GM12872 (cell line): ENCODE results near the gene CCDC74A.
A peak's percentile ranks its signal among the peaks of the same experiment; 100 is the strongest.
"Not testable (repeated sequence)": the region's sequence is repeated elsewhere in the genome, so short reads cannot be mapped to it uniquely, and the experiment has no call there.

Experiments
- TF ChIP-seq, protein P1 (sequence below): IDR thresholded peaks from 3 replicates; pipeline ENCODE4 v1.5.1; 2011; ENCODE audit warnings: low read depth, mild to moderate bottlenecking, low read length, moderate library complexity; ENCODE audit not compliant: insufficient read depth

Gene CCDC74A

DNA sequence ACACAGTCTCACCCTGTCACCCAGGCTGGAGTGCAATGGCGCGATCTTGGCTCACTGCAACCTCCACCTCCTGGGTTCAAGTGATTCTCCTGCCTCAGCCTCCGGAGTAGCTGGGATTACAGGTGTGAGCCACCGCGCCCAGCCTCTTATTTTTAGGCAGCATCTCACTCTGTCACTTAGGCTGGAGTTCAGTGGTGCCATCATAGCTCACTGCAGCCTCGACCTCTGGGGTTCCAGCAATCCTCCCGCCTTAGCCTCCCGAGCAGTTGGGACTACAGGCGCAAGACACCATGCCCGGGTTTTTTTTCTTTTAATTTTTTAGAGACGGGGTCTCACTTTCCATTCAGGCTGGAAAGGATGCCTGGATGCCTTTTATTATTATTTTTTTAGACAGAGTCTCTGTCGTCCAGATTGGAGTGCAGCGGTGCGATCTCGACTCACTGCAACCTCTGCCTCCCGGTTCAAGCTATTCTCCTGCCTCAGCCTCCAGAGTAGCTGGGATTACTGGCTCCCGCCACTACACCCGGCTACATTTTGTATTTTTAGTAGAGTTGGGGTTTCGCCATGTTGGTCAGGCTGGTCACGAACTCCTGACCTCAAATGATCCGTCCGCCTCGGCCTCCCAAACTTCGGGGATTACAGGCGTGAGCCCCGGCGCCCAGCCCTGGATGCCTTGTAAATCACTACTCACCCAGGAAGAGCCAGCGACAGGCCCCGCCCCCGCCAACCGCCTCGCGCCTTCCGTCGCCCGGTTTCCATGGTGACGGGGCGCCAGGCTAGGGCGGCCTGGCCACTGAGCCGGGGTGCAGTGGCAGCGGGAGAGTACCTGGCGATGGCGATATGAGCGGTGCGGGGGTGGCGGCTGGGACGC, at the start of gene CCDC74A:
Gene CCDC74A (plus strand): TSS at position 758 of the 871 bp plus-strand sequence. CDS start 83 bp downstream, at position 841.
- TF ChIP-seq, protein P1, sequence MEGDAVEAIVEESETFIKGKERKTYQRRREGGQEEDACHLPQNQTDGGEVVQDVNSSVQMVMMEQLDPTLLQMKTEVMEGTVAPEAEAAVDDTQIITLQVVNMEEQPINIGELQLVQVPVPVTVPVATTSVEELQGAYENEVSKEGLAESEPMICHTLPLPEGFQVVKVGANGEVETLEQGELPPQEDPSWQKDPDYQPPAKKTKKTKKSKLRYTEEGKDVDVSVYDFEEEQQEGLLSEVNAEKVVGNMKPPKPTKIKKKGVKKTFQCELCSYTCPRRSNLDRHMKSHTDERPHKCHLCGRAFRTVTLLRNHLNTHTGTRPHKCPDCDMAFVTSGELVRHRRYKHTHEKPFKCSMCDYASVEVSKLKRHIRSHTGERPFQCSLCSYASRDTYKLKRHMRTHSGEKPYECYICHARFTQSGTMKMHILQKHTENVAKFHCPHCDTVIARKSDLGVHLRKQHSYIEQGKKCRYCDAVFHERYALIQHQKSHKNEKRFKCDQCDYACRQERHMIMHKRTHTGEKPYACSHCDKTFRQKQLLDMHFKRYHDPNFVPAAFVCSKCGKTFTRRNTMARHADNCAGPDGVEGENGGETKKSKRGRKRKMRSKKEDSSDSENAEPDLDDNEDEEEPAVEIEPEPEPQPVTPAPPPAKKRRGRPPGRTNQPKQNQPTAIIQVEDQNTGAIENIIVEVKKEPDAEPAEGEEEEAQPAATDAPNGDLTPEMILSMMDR: not testable (repeated sequence)

GRCh38 chr2:131488306-131489205, 39.1 kb upstream of the CCDC74A start:
- TF ChIP-seq, protein P1: no peak

- TF ChIP-seq, protein P1: not testable (repeated sequence)
Measured at GRCh38 chr2:131492015-131492417, 35.7 kb upstream of the CCDC74A start, which contains the start of gene MZT2A. MZT2A (minus strand) TSS chr2:131492397; CDS start chr2:131492376, 21 bp downstream.

DNA sequence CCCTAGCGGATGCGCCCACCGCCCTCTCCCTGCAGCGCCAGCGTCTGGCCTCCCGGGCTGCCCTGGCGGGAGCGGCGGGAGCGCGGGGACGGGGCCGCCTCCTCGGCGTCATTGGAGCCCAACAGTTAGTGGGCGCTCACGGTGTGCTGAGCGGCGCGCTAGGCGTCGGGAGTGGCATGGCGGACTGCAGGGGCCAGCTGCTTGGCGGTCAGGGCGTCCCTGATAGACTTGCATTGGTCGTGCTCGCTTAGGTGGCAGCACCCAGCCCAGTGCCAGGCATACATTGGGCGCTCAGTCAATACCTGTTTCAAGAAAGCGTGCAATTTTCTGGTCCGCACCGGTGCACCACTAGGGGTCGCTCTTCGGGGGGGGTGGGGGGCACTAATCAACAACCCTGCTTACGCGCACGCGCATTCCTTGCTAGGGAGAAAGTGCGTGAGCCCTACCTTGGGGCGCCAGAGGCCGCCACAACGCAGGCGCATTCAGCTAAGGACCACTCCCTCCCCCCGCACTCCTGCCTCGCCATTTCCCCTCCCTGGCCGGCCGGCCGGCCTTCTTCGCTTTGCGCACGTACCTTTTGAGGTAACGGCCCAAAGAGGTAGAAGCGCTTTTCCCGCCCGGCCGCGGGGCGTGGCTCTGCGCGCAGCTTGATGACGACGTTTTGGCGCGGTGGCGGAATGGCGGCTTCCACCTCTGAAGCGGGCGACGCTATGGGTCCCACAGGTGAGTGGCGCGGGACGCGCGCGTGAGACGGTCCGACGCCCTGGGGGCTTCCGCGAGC, 35.1 kb upstream of the CCDC74A start:
- TF ChIP-seq, protein P1: peak; percentile 73

DNA sequence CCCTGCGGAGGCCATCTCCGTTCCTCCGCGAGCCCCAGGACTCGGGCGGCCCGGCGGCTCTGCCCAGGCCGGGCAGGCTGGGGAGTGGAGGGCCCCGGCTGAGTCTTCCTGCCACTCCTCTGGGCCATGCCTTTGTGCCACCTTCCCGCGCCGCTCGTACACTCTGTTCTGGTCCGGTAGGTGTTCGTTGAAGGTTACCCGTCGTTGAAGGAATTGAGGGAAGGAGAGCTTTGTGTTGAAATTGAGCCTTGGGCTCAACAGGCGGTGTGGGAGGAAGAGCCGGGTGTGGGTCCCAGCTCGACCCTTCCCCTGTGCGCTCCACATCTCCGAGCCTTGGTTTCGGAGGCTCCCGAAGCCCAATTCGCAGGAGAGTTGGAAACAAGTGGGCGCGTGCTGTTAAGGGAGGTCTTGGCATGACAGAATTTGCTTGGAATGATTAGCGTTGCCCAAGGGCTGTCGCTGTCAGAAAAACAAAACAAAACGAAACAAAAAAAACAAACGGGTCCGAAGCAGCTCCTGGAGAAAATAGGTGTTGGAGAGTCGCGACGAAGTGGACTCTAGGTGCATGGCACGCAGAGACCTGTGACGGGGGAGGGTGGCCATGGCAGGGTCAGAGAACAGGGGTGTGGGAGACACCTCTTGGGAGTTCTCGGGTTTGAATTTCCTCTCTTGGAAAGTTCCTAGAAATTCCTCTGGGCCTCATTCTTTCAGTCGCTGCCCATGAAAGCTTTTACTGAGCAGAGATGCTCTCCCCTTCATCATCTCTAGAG, 34.3 kb upstream of the CCDC74A start:
- TF ChIP-seq, protein P1: no peak

- TF ChIP-seq, protein P1: no peak
Measured at GRCh38 chr2:131509615-131510014, 18.1 kb upstream of the CCDC74A start.
